Measurements from ENCODE around the gene DSCAM. TPM values are rescaled to one million over a fixed set of nuclear protein-coding genes. Genes with fewer than 3 reads are reported as not detected.

The DSCAM gene
- total and polyA plus RNA-seq, 5 donors, result under 0.01 TPM; not detected in 4

DNA sequence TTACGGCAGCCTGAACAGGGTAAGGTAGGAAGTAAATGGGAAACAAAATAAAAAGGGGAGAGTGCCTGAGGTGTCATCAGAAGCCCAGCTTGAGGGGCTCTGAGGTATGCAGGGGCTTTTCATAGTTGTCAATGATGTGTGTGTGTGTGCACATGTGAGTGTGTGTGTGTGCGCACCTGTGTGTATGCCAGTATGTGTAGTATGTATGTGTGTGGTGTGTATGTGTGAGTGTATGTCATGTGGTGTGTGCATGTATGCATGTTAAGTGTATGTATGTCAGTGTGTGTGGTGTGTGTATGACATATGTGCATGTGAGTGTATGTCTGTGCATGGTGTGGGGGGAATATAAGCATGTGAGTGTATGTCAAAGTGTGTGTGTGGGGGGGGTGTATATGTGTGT is 184.1 kb downstream of the DSCAM start:
- no peak for ATAC-seq
- intact Hi-C loops (cut with DNase I), result no loop called here
- no peak overlapping the region for H3K27ac ChIP-seq (ENCODE audit: low read length)

DNA sequence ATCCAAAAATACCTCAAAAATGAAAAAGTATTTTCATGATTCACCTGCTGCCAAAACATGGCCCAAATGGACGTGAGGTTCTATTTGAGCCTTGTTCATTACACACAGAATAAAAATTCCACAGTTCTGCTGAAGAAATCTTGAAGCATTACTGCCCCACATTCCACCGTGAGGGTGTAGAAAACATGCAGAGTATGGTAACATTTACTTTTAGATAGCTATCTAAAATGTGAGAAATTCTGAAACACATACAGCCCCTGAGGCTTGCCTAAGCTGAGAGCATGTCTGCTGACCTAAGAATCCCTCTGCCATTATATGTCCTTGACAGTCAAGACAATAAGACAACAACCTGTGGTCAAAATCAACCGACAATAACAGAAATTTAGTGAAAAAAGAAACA is 186.5 kb downstream of the DSCAM start:
- no peak overlapping the region for H3K27ac ChIP-seq (ENCODE audit: low read length)
- intact Hi-C loops (cut with DNase I), result no loop called here
- no peaks in the 10 kb centered on the region for H3K27me3 ChIP-seq (ENCODE audit: control insufficient read depth, insufficient read depth)
- DNase-seq (no peak), ATAC-seq (no peak)
- H3K9me3 ChIP-seq (ENCODE audit: control insufficient read depth, low read length), result no peaks in the 10 kb centered on the region
- no peak overlapping the region for H3K4me3 ChIP-seq (ENCODE audit: low read length)
- H3K4me1 ChIP-seq (ENCODE audit: control insufficient read depth, insufficient read depth, low read length), result no peaks in the 10 kb centered on the region
- WGBS, result 69% methylated on average over 3 of the region's 3 CpGs

More for the DNA sequence above, 184.1 kb downstream of the DSCAM start:
- WGBS, result 86% methylated on average over 2 of the region's 2 CpGs
- Histone ChIP-seq H3K4me3 (ENCODE audit: low read length) (no peak overlapping the region), H3K27me3 (ENCODE audit: control insufficient read depth, insufficient read depth) (no peaks in the 10 kb centered on the region), H3K4me1 (ENCODE audit: control insufficient read depth, insufficient read depth, low read length) (no peaks in the 10 kb centered on the region), H3K9me3 (ENCODE audit: control insufficient read depth, low read length) (no peaks in the 10 kb centered on the region)
- no peak for DNase-seq

DNA sequence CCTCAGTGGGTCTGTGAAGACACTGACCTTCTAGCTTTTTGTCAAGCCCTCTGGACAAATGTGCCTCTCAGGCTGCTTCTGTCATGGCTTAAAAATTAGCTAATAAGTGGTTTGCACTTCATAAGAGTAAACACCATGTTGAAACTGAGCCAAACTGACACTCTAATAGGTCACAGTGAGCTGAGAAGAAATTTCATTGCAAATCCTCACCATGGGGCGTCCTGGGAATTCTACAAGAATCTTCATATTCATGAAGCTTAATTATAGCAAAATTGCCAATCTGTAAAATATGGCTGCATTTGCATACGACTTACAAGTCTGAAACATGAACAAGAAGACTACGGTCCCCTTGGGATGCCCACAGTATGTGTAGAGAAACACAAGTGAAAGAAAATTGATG is 188.6 kb downstream of the DSCAM start:
- no peak for ATAC-seq
- Histone ChIP-seq H3K27me3 (ENCODE audit: control insufficient read depth, insufficient read depth) (no peaks in the 10 kb centered on the region), H3K4me1 (ENCODE audit: control insufficient read depth, insufficient read depth, low read length) (no peaks in the 10 kb centered on the region), H3K9me3 (ENCODE audit: control insufficient read depth, low read length) (no peaks in the 10 kb centered on the region), H3K27ac (ENCODE audit: low read length) (no peak overlapping the region), H3K4me3 (ENCODE audit: low read length) (no peak overlapping the region)
- intact Hi-C loops (cut with DNase I), result no loop called here
- WGBS, result 79% methylated on average over 3 of the region's 3 CpGs
- no peak for DNase-seq

DNA sequence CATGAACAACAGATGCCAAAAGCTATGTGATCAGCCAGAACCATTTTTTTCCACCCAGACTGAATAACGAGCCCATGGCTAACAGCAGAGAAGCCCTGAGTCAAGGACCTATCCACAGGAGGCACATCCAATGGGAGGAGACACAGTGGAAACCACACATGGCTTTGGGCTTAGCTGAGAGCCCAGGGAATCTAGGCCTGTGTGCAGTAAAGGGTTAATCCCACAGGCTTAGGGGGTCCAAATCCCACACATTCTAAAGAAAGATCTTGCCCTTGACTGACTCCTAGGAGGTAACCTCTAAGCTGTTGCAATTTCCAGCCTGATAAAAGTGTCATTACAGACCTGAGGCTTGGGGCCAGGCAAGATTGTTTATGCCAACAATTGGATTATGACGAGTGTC is 194.5 kb downstream of the DSCAM start:
- DNase-seq, result no peak
- intact Hi-C loops (cut with DNase I), result no loop called here
- 29% methylated on average over 2 of the region's 2 CpGs for WGBS

DNA sequence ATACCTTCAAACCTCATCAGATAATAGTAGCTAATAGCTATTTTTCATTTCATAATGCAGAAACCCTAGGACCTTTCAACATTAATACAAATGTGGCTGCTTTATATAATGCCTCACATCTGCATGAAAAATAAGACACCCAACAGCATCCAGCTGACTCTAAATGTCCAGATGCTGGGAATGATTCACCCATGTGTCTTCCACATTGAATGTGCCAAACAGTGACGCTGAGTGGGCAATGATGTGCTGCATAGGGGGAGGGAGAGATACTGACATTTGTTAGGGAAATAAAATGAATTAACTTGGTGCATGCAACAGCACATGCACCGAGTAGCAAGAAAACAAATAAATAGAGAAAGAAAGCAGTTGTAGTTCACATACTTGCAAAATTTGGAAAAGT is 199.3 kb downstream of the DSCAM start:
- 83% methylated on average over 2 of the region's 2 CpGs for WGBS
- Histone ChIP-seq H3K27ac (ENCODE audit: low read length) (no peak overlapping the region), H3K4me3 (ENCODE audit: low read length) (no peak overlapping the region), H3K9me3 (ENCODE audit: control insufficient read depth, low read length) (no peaks in the 10 kb centered on the region), H3K4me1 (ENCODE audit: control insufficient read depth, insufficient read depth, low read length) (no peaks in the 10 kb centered on the region), H3K27me3 (ENCODE audit: control insufficient read depth, insufficient read depth) (no peaks in the 10 kb centered on the region)
- intact Hi-C loops (cut with DNase I), result no loop called here
- DNase-seq, result no peak
- ATAC-seq, result no peak

More for the DNA sequence above, 194.5 kb downstream of the DSCAM start:
- Histone ChIP-seq H3K9me3 (ENCODE audit: control insufficient read depth, low read length) (no peaks in the 10 kb centered on the region), H3K4me1 (ENCODE audit: control insufficient read depth, insufficient read depth, low read length) (no peaks in the 10 kb centered on the region), H3K27me3 (ENCODE audit: control insufficient read depth, insufficient read depth) (no peaks in the 10 kb centered on the region), H3K4me3 (ENCODE audit: low read length) (no peak overlapping the region), H3K27ac (ENCODE audit: low read length) (no peak overlapping the region)
- ATAC-seq, result no peak

DNA sequence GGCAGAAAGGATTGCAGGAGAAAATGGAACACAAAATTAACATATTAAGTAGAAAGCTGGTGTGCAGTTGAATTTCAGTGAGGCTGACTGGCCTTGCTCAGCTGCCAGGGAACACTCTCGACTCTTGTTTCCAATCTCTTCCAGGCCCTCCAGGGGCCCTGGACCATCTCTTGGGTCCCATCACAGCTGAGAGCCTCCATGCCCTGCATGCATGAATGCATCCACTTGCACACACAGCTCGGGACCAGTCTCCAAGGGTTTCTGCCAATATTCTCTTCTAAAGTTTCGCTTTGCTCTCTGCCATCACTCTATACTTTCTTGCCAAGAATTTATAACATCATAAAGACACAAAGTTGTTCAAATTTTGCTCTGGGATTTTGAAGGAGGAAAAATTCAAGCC is 200.3 kb downstream of the DSCAM start:
- Histone ChIP-seq H3K9me3 (ENCODE audit: control insufficient read depth, low read length) (no peaks in the 10 kb centered on the region), H3K27me3 (ENCODE audit: control insufficient read depth, insufficient read depth) (no peaks in the 10 kb centered on the region), H3K4me3 (ENCODE audit: low read length) (no peak overlapping the region), H3K4me1 (ENCODE audit: control insufficient read depth, insufficient read depth, low read length) (no peaks in the 10 kb centered on the region), H3K27ac (ENCODE audit: low read length) (no peak overlapping the region)
- 74% methylated on average over 3 of the region's 3 CpGs for WGBS
- intact Hi-C loops (cut with DNase I), result no loop called here
- DNase-seq (no peak), ATAC-seq (no peak)

DNA sequence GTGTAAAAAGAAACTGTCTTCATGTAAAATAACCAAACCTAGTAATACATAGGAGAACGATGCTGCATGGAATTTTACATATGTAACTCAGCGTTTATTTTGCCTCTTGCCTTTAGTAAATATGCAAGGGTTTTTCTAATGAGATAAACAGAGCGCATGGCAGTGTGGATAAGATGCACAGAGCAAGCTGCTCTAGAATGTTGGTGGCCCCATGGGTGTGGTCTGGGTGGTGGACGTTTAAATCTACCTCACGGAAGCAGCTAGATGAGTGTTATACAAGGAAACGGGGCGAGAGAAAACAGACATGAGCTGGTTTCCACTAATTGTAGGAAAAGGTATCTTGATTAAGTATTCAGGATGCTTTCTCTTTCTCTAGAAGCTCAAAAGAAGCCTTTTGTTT is 205.9 kb downstream of the DSCAM start:
- ATAC-seq, result no peak

DNA sequence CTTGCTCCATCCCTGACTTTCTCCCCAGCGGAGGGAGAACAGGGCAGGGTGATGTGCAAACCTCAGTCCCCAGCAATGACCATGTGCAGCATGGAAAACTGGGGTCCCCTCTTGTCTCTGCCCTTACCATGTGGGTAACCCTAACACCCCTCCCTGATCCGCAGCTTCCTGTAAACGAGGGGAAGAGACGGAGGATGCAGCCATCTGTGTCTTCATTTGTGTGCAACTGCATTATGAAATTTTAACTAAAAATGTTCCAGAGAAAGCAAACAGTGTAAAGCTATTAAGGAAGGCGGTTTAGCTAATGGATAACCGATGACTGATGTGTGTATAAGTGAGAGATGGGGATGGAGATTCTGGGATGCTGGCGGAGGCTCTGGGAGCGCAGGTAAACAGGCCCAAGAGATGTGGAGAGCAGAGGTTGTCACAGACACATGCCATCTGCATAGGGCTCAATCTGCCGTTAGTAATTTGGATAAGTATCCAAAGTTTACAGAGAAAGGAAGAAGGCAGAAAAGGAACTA is 206.6 kb downstream of the DSCAM start:
- ATAC-seq, result no peak
- intact Hi-C loops (cut with DNase I), result no loop called here
- WGBS, result 71% methylated on average over 9 of the region's 9 CpGs
- H3K4me3 ChIP-seq (ENCODE audit: low read length), result no peak overlapping the region
- no peaks in the 10 kb centered on the region for H3K27me3 ChIP-seq (ENCODE audit: control insufficient read depth, insufficient read depth)
- H3K9me3 ChIP-seq (ENCODE audit: control insufficient read depth, low read length), result no peaks in the 10 kb centered on the region
- DNase-seq, result no peak
- no peak overlapping the region for H3K27ac ChIP-seq (ENCODE audit: low read length)
- no peaks in the 10 kb centered on the region for H3K4me1 ChIP-seq (ENCODE audit: control insufficient read depth, insufficient read depth, low read length)

More for the DNA sequence above, 205.9 kb downstream of the DSCAM start:
- Histone ChIP-seq H3K27ac (ENCODE audit: low read length) (no peak overlapping the region), H3K9me3 (ENCODE audit: control insufficient read depth, low read length) (no peaks in the 10 kb centered on the region), H3K4me1 (ENCODE audit: control insufficient read depth, insufficient read depth, low read length) (no peaks in the 10 kb centered on the region), H3K4me3 (ENCODE audit: low read length) (no peak overlapping the region), H3K27me3 (ENCODE audit: control insufficient read depth, insufficient read depth) (no peaks in the 10 kb centered on the region)
- WGBS, result 61% methylated on average over 7 of the region's 7 CpGs
- no peak for DNase-seq
- intact Hi-C loops (cut with DNase I), result no loop called here

DNA sequence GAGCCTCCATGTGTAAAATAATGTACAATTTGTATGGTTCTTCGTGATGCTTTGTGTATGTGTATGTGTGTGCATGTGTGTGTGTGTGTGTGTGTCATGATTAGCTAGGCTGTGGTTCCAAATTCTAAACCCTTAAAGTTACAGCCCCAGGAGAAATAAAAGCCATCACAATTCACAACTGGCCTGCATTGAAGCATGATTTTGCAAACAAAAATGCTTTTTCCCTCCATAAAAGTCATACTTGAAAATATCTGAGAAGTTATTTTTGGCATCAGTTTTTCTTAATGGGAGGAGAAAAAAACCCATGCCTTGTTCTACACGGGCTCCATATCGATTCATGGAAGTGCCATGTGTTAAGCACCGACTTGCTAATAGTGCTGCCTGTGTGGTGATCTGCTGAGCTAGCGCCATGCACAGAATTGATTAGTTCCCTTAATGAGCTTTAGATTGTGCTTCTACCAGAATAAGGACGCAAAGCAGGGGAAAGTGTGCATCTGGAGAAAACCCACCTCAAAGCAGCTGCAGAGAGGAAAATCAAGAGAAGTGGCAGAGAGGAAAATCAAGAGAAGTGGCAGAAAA is 207.3 kb downstream of the DSCAM start:
- no peak for ATAC-seq
- Histone ChIP-seq H3K9me3 (ENCODE audit: control insufficient read depth, low read length) (no peaks in the 10 kb centered on the region), H3K27ac (ENCODE audit: low read length) (no peak overlapping the region), H3K4me3 (ENCODE audit: low read length) (no peak overlapping the region), H3K27me3 (ENCODE audit: control insufficient read depth, insufficient read depth) (no peaks in the 10 kb centered on the region), H3K4me1 (ENCODE audit: control insufficient read depth, insufficient read depth, low read length) (no peaks in the 10 kb centered on the region)
- 62% methylated on average over 6 of the region's 6 CpGs for WGBS
- DNase-seq, result no peak
- intact Hi-C loops (cut with DNase I), result no loop called here

DNA sequence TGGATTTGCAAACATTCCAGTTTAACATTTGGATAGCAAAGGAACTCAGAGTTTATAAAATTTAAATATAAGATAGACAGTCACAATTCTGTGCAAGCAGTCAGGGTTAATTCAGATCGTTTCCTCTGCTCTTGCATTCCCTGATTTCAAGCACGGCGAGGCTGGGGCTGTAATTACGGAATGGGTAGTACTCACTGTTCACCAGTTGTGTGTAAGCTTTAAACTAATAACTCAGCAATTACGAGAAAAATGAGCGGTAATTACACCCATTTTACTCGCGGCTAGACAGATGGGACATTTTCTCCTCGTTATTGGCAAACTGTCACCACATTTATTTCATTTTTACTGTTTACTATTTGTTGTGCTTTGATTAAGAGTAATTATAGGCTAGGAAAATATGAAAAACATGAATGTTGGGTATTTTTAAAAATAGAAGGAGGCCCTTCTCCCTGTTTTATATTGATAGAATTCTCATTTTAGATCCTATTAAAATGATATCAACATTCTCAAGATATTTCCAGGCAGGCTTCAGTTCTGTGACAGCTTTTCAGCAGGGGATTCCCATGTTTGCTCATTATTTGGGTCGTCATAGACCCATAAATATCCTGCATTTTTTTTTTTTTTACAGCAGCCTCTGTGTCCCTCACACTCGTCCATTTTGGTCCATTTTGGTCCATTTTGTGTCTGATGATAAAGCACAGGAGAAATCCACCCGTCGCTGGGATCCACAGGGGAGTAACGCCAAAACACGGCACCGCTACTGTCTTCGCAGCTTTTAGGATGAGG is 208.3 kb downstream of the DSCAM start:
- WGBS, result 74% methylated on average over 17 of the region's 17 CpGs
- DNase-seq, result no peak
- intact Hi-C loops (cut with DNase I), result no loop called here
- Histone ChIP-seq H3K4me1 (ENCODE audit: control insufficient read depth, insufficient read depth, low read length) (no peaks in the 10 kb centered on the region), H3K9me3 (ENCODE audit: control insufficient read depth, low read length) (no peaks in the 10 kb centered on the region), H3K4me3 (ENCODE audit: low read length) (no peak overlapping the region), H3K27ac (ENCODE audit: low read length) (no peak overlapping the region), H3K27me3 (ENCODE audit: control insufficient read depth, insufficient read depth) (no peaks in the 10 kb centered on the region)
- ATAC-seq, result no peak

DNA sequence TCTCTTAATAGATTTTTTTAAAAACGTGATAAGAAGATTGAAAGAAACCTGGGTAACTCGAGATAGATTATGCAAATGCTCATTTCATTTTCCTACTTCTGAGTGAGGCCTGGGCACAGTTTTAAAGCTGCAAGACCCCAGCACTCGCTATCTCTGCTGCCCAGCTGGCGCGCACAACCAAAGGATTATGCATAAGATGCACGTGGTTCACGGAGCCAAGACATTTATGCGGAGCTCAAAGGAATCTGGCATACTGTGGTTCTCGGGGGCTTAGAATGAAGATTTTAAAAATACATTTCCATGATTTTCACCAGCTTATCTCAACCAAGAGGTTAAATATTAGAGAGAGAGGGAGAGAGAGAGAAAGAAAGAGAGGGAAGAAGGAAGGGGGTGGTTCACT is 210.9 kb downstream of the DSCAM start:
- intact Hi-C loops (cut with DNase I), result no loop called here
- no peak for DNase-seq
- no peak overlapping the region for H3K27ac ChIP-seq (ENCODE audit: low read length)
- 69% methylated on average over 9 of the region's 9 CpGs for WGBS
- no peaks in the 10 kb centered on the region for H3K4me1 ChIP-seq (ENCODE audit: control insufficient read depth, insufficient read depth, low read length)
- no peaks in the 10 kb centered on the region for H3K27me3 ChIP-seq (ENCODE audit: control insufficient read depth, insufficient read depth)
- ATAC-seq, result no peak
- H3K4me3 ChIP-seq (ENCODE audit: low read length), result no peak overlapping the region
- H3K9me3 ChIP-seq (ENCODE audit: control insufficient read depth, low read length), result no peaks in the 10 kb centered on the region

All from right cardiac atrium (tissue), 5 donors.